NK-92 treated with Interleukin-12 subunit alpha and Interleukin-12 subunit beta, amount 100 ng/mL, for 24 hours (cell line): ENCODE measurements around the gene SARS2.
A peak's percentile ranks its signal among the peaks of the same experiment; 100 is the strongest.

Experiments used
- DNase-seq: peaks from one replicate; lab custom pipeline; 2025; lab: John Stamatoyannopoulos, UW

SARS2 gene

GRCh38 chr19:38917921-38918491 lies 12.6 kb downstream of the SARS2 start:
- no peak for DNase-seq

GRCh38 chr19:38917516-38917915 lies 13.0 kb downstream of the SARS2 start:
- DNase-seq: no peak

- DNase-seq: no peak
These were observed 14.9 kb downstream of the SARS2 start for GRCh38 chr19:38915329-38916321.

- DNase-seq: no peak
These were observed 16.6 kb downstream of the SARS2 start for GRCh38 chr19:38913958-38914357.

GRCh38 chr19:38912600-38913514 lies 17.7 kb downstream of the SARS2 start:
- no peak for DNase-seq

GRCh38 chr19:38911388-38912001 lies 19.1 kb downstream of the SARS2 start:
- DNase-seq: no peak

- DNase-seq: no peak
These were observed 20.1 kb downstream of the SARS2 start for GRCh38 chr19:38910488-38910887.

- DNase-seq: no peak
These were observed 21.7 kb downstream of the SARS2 start for GRCh38 chr19:38908911-38909310.

- DNase-seq: no peak
These were observed 22.9 kb downstream of the SARS2 start for GRCh38 chr19:38907670-38908069.

- no peak for DNase-seq
These were observed 23.3 kb downstream of the SARS2 start for GRCh38 chr19:38907227-38907626.

- DNase-seq: no peak
These were observed 24.9 kb downstream of the SARS2 start for GRCh38 chr19:38905620-38906019.

GRCh38 chr19:38904581-38905539 lies 25.7 kb downstream of the SARS2 start:
- no peak for DNase-seq

- DNase-seq: no peak
These were observed 28.9 kb downstream of the SARS2 start for GRCh38 chr19:38901683-38902082.

- no peak for DNase-seq
These were observed 29.8 kb downstream of the SARS2 start for GRCh38 chr19:38900743-38901190.

GRCh38 chr19:38900202-38900629 lies 30.3 kb downstream of the SARS2 start:
- DNase-seq: no peak

GRCh38 chr19:38899447-38900201 lies 30.9 kb downstream of the SARS2 start, which contains the start of the genes NFKBIB and SIRT2:
TSS of gene NFKBIB (plus strand) at chr19:38899969. CDS start at chr19:38900033, 64 bp downstream.
TSS of gene SIRT2 (minus strand) at chr19:38899618. CDS start at chr19:38899521, 97 bp downstream.
- DNase-seq: peak; percentile 100

- no peak for DNase-seq
These were observed 31.6 kb downstream of the SARS2 start for GRCh38 chr19:38898788-38899446.

- DNase-seq: no peak
These were observed 35.6 kb downstream of the SARS2 start for GRCh38 chr19:38894968-38895367.

GRCh38 chr19:38893341-38893771 lies 37.2 kb downstream of the SARS2 start:
- no peak for DNase-seq
